HepG2 (cell line): Measurements from ENCODE around the gene FIZ1. TPM values are rescaled to one million over a fixed set of nuclear protein-coding genes. Genes with fewer than 3 reads are reported as not detected.

ENCODE experiments used
- AGO1 ChIP-seq: fragments of 200-400 bp; formaldehyde crosslinking; IDR thresholded peaks from 2 replicates; pipeline ENCODE4 v1.6.1; 2017; ENCODE audit warnings: mild to moderate bottlenecking, low read depth, low read length, moderate library complexity; ENCODE audit not compliant: poor library complexity, severe bottlenecking
- ELF3 ChIP-seq: IDR thresholded peaks from 2 replicates; pipeline ENCODE4 v1.6.1; 2016; ENCODE audit warnings: missing genetic modification reagents, missing compliant biosample characterization
- GPN1 ChIP-seq: sonication (generic); formaldehyde crosslinking; IDR thresholded peaks from 2 replicates; pipeline ENCODE4 v1.5.1; 2020; ENCODE audit warnings: missing genetic modification reagents, borderline replicate concordance
- IKZF4 ChIP-seq: sonication (generic); formaldehyde crosslinking; IDR thresholded peaks from 2 replicates; pipeline ENCODE4 v1.5.1; 2020; ENCODE audit warnings: borderline replicate concordance, mild to moderate bottlenecking, low read depth, missing genetic modification reagents; ENCODE audit errors: not compliant biosample characterization
- ISL2 ChIP-seq: sonication (generic); formaldehyde crosslinking; IDR thresholded peaks from 2 replicates; pipeline ENCODE4 v1.5.0; 2020; ENCODE audit warnings: missing genetic modification reagents
- KAT7 ChIP-seq: IDR thresholded peaks from 2 replicates; pipeline ENCODE4 v1.6.1; 2018; ENCODE audit warnings: borderline replicate concordance, missing compliant biosample characterization
- KDM2A ChIP-seq: sonication (generic); formaldehyde crosslinking; IDR thresholded peaks from 2 replicates; pipeline ENCODE4 v1.4.0; 2020; ENCODE audit warnings: low read depth, missing genetic modification reagents, borderline replicate concordance
- MXD3 ChIP-seq: IDR thresholded peaks from 2 replicates; pipeline ENCODE4 v1.6.1; 2016; ENCODE audit warnings: mild to moderate bottlenecking, missing biosample characterization, missing genetic modification reagents
- MXD4 ChIP-seq: IDR thresholded peaks from 2 replicates; pipeline ENCODE4 v1.6.1; 2016; ENCODE audit warnings: mild to moderate bottlenecking, missing biosample characterization, missing genetic modification reagents
- NBN ChIP-seq: fragments of 450-650 bp; conservative IDR thresholded peaks from 2 replicates; pipeline ENCODE4 v1.6.1; 2017
- NFKBIZ ChIP-seq: IDR thresholded peaks from 2 replicates; pipeline ENCODE4 v1.6.1; 2018; ENCODE audit warnings: missing genetic modification reagents, missing compliant biosample characterization
- RFX5 ChIP-seq: IDR thresholded peaks from 2 replicates; pipeline ENCODE4 v1.6.1; 2011; ENCODE audit warnings: low read depth, low read length, improper control_type of control experiment
- THAP11 ChIP-seq: IDR thresholded peaks from 2 replicates; pipeline ENCODE4 v1.6.1; 2016; ENCODE audit warnings: missing biosample characterization, missing genetic modification reagents
- ZNF160 ChIP-seq: sonication (generic); formaldehyde crosslinking; IDR thresholded peaks from 2 replicates; pipeline ENCODE4 v1.8.0; 2022; ENCODE audit warnings: mild to moderate bottlenecking, inconsistent platforms, missing genetic modification reagents
- ZNF234 ChIP-seq: sonication (generic); formaldehyde crosslinking; conservative IDR thresholded peaks from 2 replicates; pipeline ENCODE4 v1.5.1; 2020; ENCODE audit warnings: mild to moderate bottlenecking, missing genetic modification reagents
- ZNF275 ChIP-seq: sonication (generic); formaldehyde crosslinking; IDR thresholded peaks from 2 replicates; pipeline ENCODE4 v1.8.0; 2022; ENCODE audit warnings: missing genetic modification reagents, mild to moderate bottlenecking, inconsistent platforms, borderline replicate concordance
- ZNF354B ChIP-seq: sonication (generic); formaldehyde crosslinking; IDR thresholded peaks from 2 replicates; pipeline ENCODE4 v1.8.0; 2022; ENCODE audit warnings: mild to moderate bottlenecking, missing genetic modification reagents
- ZNF441 ChIP-seq: sonication (generic); formaldehyde crosslinking; IDR thresholded peaks from 2 replicates; pipeline ENCODE4 v1.7.0; 2021; ENCODE audit warnings: missing genetic modification reagents, borderline replicate concordance
- ZSCAN30 ChIP-seq: sonication (generic); formaldehyde crosslinking; IDR thresholded peaks from 2 replicates; pipeline ENCODE4 v1.5.0; 2020; ENCODE audit warnings: mild to moderate bottlenecking, missing genetic modification reagents
- polyA plus RNA-seq, 8 experiments: library from polyadenylated mRNA; depleted of rRNA in 3 of 8; stranded (reverse) in 7 of 8; unstranded in 1 of 8; fragments of >200 nt; fragmentation: Illumina TruSeq in 4 of 8; extraction: Trizol in 4 of 8; gene quantifications; 2 replicates each; pipeline versions ENCODE4 v1.2.1 to v1.2.3, GENCODE V29; 2011 to 2016; ENCODE audit warnings: low read depth in 4 of 8, missing spikeins in 1 of 8, mixed read lengths in 1 of 8; ENCODE audit not compliant: insufficient read depth in 1 of 8
- total RNA-seq, 5 experiments: library from RNA; depleted of rRNA; stranded (reverse); fragments of >200 nt; fragmentation: Illumina TruSeq; extraction: Trizol; gene quantifications; 2 replicates each; pipeline ENCODE4 v1.2.3, GENCODE V29; 2016; ENCODE audit warnings: low read depth in 1 of 5
- TF ChIP-seq, protein P1 (sequence below): sonication (generic); formaldehyde crosslinking; IDR thresholded peaks from 2 replicates; pipeline ENCODE4 v1.5.0; 2020; ENCODE audit warnings: mild to moderate bottlenecking, missing genetic modification reagents, borderline replicate concordance
- TF ChIP-seq, protein P2 (sequence below): sonication (generic); formaldehyde crosslinking; IDR thresholded peaks from 2 replicates; pipeline ENCODE4 v1.5.0; 2020; ENCODE audit warnings: mild to moderate bottlenecking, missing genetic modification reagents

FIZ1 gene
- total and polyA plus RNA-seq, 2 of the 13 experiments (the other 11 are each of a cell fraction or from before 2014, with no cell fraction given): 3.6 to 5.9 TPM

DNA sequence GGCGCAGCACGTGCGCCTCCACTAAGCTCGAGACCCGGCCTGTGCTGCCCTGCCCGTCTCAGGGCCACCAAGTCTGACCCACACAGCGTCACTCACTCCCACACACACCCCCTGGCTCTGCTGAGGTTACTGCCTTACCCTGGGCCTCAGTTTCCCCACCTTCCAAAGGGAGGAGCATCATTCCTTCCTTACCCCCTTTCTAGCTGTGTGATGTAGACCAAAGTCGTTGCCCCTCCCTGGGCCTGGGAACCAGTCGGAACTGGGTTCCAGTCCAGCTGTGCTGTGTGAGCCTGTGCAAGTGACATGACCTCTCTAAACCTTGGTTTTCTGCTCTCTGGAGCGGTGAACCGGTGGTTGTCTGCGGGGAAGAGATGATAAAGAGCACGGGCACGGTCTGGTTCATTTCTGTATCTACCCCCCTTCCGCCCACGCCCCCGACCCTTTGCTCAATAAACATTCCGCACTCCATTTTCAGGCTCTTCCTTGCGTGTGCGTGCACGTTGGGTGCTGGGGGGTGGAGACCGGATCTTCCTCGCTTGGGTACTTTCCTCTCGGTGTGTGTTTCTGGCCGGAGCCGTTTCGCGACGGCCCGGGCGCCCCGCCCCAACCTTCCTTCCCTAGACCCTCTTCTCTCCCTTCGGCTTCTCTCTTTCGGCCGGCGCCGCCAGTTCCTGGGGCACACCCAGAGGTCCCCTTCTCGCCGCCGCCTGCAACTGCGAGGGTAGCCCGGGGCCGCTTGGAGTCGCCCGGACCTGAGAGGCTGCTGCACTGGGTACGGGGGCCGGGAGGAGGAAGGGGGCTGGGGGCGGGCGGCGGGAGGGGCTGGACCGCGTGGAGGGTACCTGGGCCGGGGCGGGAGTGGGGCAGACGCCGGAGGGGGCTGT, 43.9 kb upstream of the FIZ1 start, which contains the start of gene ZNF581 (continued):
- TF ChIP-seq NBN (no peak), ZNF275 (CRISPR knock-in tag) (no peak), THAP11 (CRISPR knock-in tag) (peak; percentile 90), RFX5 (0 out of 2 replicates have a peak, but pooled peaks have one; percentile 14), KAT7 (no peak; the same call in 1 of the 2 replicates), AGO1 (peak; percentile 95), ELF3 (peak; percentile 60), KDM2A (CRISPR knock-in tag) (peak; percentile 96), ZNF234 (peak; percentile 87), MXD4 (CRISPR knock-in tag) (peak; percentile 30; the same call in 1 of the 2 replicates), ISL2 (peak; percentile 62), ZNF441 (CRISPR knock-in tag) (0 out of 2 replicates have a peak, but pooled peaks have one; percentile 23), ZSCAN30 (CRISPR knock-in tag) (no peak), ZNF160 (CRISPR knock-in tag) (no peak), MXD3 (CRISPR knock-in tag) (peak; percentile 57; the same call in 1 of the 2 replicates), ZNF354B (CRISPR knock-in tag) (0 out of 2 replicates have a peak, but pooled peaks have one; percentile 18), NFKBIZ (CRISPR knock-in tag) (no peak), IKZF4 (CRISPR knock-in tag) (no peak), GPN1 (CRISPR knock-in tag) (no peak)
- TF ChIP-seq, protein P1, sequence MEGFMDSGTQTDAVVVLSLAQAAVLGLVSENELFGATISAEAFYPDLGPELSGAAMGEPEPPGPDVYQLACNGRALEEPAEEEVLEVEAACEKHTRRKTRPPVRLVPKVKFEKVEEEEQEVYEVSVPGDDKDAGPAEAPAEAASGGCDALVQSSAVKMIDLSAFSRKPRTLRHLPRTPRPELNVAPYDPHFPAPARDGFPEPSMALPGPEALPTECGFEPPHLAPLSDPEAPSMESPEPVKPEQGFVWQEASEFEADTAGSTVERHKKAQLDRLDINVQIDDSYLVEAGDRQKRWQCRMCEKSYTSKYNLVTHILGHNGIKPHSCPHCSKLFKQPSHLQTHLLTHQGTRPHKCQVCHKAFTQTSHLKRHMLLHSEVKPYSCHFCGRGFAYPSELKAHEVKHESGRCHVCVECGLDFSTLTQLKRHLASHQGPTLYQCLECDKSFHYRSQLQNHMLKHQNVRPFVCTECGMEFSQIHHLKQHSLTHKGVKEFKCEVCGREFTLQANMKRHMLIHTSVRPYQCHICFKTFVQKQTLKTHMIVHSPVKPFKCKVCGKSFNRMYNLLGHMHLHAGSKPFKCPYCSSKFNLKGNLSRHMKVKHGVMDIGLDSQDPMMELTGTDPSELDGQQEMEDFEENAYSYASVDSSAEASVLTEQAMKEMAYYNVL (CRISPR knock-in tag): 0 out of 2 replicates have a peak, but pooled peaks have one; percentile 18
- TF ChIP-seq, protein P2, sequence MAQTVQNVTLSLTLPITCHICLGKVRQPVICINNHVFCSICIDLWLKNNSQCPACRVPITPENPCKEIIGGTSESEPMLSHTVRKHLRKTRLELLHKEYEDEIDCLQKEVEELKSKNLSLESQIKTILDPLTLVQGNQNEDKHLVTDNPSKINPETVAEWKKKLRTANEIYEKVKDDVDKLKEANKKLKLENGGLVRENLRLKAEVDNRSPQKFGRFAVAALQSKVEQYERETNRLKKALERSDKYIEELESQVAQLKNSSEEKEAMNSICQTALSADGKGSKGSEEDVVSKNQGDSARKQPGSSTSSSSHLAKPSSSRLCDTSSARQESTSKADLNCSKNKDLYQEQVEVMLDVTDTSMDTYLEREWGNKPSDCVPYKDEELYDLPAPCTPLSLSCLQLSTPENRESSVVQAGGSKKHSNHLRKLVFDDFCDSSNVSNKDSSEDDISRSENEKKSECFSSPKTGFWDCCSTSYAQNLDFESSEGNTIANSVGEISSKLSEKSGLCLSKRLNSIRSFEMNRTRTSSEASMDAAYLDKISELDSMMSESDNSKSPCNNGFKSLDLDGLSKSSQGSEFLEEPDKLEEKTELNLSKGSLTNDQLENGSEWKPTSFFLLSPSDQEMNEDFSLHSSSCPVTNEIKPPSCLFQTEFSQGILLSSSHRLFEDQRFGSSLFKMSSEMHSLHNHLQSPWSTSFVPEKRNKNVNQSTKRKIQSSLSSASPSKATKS (CRISPR knock-in tag): no peak
